Cardiac fibroblast (primary cell): ENCODE results near the gene INSC.

Experiments
- DNase-seq, 2 donors: peaks; one replicate each; pipeline versions ENCODE4 v3.0.0 to v3.0.0-alpha.2; 2010; ENCODE audit warnings: low read depth in 2 of 2
- H3K4me3 ChIP-seq, 2 donors: replicated peaks in 1 of 2; 1 replicate in 1 of 2; 2 replicates in 1 of 2; pipeline ENCODE4 v1.5.1; 2011; ENCODE audit warnings: low read depth in 2 of 2, low read length in 2 of 2, mild to moderate bottlenecking in 2 of 2, moderate library complexity in 1 of 2
- CTCF ChIP-seq: IDR thresholded peaks from one replicate; pipeline ENCODE4 v1.5.1; 2011; ENCODE audit warnings: low read depth, mild to moderate bottlenecking, low read length, inconsistent platforms

INSC gene

GRCh38 chr11:15074206-15075161 lies 40.2 kb upstream of the INSC start:
- TF ChIP-seq CTCF = peak; percentile 87

GRCh38 chr11:15075162-15075526 lies 39.6 kb upstream of the INSC start:
- H3K4me3 ChIP-seq = no peak overlapping the region
- DNase-seq = no peak
- TF ChIP-seq CTCF = no peak

More at GRCh38 chr11:15074206-15075161, 40.2 kb upstream of the INSC start:
- DNase-seq = peak; percentile 74
- H3K4me3 ChIP-seq = peak overlapping the region; percentile 21 to 22

- H3K4me3 ChIP-seq = no peak overlapping the region
- TF ChIP-seq CTCF = no peak
- DNase-seq = no peak
These were observed 23.5 kb upstream of the INSC start for GRCh38 chr11:15091175-15091574.

- DNase-seq = no peak
- H3K4me3 ChIP-seq = no peak overlapping the region
These were observed 23.1 kb upstream of the INSC start for GRCh38 chr11:15091625-15092024.

GRCh38 chr11:15093432-15093831 lies 21.3 kb upstream of the INSC start:
- no peak for TF ChIP-seq CTCF

More at GRCh38 chr11:15091625-15092024, 23.1 kb upstream of the INSC start:
- TF ChIP-seq CTCF = no peak

GRCh38 chr11:15095736-15096228 lies 18.9 kb upstream of the INSC start:
- H3K4me3 ChIP-seq = no peak overlapping the region
- DNase-seq = no peak
- no peak for TF ChIP-seq CTCF

More at GRCh38 chr11:15093432-15093831, 21.3 kb upstream of the INSC start:
- no peak overlapping the region for H3K4me3 ChIP-seq
- no peak for DNase-seq
